ENCODE data around the gene ORAI2.
"Not testable (repeated sequence)": the region's sequence is repeated elsewhere in the genome, so short reads cannot be mapped to it uniquely, and the experiment has no call there.

Gene ORAI2

DNA sequence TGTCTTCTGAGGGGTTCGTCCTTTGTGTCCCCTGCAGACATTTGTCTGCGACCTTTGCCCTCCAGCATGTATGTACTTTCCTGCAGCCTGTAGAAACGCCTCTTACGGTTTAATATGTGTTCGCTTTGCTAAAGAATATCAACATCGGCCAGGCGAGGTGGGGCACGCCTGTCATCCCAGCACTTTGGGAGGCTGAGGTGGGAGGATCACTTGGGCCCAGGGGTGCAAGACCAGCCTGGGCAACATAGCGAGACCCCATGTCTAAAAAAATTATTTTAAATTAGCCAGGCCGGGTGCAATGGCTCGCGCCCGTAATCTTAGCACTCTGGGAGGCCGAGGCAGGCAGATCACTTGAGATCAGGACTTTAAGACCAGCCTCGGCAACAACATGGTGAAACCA is 15.8 kb downstream of the ORAI2 start:
- DNase-seq, result no peak

DNA sequence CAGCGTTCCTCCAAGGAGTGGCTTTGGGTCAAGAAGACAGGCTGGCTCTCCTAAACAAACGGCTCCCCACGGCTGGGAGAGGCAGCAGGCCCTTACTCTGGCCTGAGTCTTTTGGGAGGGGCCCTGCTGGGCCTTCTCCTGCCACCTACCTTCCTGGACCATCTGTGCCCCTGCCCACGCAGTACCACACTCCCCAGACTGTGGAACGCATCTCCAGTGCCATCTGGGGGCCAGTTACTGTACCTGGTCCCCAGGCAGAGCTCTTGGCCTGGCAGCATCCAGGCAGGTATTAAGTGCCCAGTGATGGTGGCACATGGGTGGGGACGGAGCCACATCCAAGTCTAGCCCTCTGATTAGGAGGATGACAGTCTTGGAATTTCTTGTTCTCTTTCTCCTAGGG is 16.9 kb downstream of the ORAI2 start:
- DNase-seq, result peak; percentile 49 to 62

DNA sequence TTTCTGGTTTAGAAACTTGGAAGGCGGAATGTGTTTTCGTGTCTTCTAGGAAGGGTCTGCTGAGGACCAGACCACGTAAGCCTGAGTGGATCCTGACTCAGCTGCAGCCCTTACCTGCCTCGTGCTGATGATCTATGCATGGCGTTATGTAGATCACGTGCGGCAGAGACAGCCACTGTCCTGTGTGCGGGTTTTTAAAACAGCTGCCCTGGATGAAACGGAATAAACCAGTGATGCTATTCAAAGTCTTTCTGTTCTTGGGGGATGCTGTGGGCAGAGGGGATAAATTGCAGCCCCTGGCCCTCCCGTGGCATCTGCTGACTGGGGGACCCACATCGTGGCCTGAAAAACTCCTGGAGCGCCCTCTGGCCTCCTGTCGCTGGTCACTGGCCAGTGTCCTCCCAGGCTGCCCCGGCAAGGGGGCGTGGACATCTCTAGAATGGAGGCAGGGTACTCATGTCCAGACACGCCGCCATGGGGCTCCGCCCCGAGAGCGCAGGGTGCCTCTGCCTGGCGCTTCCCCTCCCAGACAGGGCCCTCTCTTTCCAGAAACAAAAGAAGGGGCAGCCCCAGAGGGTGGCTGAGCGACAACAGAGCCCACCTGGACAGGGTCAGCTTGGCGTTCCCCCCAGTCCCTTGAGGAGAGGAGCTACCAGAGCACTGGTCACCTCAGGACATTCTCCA is 18.1 kb downstream of the ORAI2 start:
- no peak for DNase-seq

DNA sequence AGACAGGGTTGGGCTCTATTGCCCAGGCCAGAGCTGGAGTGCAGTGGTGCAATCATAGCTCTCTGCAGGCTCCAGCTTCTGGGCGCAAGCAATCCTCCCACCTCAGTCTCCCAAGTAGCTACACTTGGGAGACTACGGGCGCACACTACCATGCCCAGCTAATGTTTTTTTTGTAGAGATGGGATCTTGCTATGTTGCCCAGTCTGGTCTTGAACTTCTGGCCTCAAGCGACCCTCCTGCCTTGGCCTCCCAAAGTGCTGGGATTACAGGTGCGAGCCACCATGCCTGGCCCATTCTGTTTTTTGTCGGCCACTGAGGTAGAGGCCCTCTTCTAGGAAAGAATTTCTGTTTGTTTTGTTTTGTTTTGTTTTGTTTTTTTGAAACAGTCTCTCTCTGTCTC is 19.1 kb downstream of the ORAI2 start:
- DNase-seq, result no peak

DNA sequence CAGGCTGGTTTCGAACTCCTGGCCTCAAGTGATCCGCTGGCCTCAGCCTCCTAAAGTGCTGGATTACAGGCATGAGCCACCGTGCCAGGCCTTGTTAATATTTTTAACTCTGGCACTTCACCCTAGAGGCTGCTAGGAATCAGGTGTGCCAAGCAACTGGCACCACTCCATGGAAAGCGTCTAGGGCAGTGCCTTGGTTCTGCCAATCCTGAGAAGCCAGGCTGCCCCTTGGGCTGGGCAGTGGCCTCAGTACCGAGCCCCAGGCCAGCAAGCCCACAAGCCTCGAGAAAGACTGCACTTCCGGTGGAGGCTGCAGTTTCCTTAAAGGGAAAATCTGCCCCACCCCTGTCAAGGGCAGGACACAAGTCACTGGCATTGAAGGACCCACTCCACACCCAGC is 19.9 kb downstream of the ORAI2 start:
- DNase-seq, result no peak

DNA sequence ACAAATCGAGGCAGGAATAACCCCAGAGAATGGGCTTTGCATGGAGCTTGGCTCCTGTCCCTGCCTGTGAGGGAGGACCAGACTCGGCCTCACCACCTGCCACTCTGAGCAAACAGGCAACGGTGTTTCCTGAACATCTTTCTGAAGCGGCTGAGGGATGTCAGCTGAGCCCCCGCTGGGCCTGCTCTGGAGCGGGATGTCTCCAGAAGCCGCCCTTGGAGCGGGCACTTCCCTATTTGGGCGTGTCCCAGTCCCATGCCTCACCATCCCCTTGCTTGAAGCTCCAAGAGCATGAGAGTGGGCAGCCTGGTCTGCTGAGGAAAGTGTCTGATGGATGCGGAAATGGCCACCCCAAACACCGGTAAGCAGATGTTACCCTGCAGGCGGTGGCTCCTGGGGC is 21.1 kb downstream of the ORAI2 start:
- DNase-seq, result no peak

DNA sequence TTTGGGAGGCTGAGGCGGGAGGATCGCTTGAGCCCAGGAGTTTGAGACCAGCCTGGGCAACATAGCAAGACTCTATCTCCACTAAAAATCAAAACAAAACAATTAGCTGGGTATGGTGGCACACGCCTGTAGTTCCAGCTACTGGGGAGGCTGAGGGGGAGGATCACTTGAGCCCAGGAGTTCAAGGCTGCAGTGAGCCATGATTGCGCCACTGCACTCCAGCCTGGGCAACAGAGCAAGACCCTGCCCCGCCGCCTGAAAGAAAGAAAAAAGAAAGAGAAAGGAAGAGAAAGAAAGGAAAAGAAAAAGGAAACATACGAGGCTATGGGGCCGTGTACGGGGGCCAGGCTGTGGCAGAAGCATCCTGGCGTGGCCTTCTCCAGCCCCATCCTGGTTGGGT is 21.6 kb downstream of the ORAI2 start:
- not testable (repeated sequence) for DNase-seq

DNA sequence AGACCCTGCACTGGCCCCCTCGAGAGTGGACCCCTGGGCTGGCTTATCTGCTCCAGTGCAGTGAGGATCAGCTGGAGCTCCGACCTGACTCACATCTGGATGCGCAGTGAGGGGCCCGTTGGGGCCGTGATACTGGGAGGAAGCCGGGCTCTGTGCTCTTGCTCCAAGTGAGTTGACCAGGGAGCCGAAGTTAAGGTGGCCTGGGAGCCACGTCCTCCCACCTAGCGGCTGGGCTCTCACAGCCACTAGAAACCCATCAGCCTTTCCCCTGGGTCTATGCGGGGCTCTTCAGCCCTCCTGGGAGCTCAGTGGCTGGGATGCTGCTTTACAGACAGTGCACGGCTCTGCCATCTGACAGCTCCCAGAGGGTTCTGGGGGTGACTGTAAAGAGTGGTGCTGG is 22.2 kb downstream of the ORAI2 start:
- DNase-seq, result no peak

DNA sequence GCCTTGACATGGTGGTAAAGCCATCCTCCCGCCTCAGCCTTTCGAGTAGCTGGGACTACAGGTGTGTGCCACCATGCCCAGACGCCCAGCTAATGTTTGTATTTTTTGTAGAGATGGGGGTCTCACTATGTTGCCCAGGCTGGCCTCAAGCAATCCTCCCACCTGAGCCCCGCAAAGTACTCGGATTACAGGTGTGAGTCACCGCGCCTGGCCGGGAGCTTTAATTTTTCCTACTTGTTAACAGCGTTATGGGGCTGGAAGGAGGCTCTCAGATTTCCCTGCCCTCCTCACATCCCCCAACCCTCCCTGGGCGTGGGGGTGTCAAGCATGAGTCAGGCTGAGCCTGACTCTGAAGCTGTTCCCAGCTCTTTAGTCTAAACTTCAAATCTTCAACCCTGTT is 23.0 kb downstream of the ORAI2 start:
- no peak for DNase-seq

DNA sequence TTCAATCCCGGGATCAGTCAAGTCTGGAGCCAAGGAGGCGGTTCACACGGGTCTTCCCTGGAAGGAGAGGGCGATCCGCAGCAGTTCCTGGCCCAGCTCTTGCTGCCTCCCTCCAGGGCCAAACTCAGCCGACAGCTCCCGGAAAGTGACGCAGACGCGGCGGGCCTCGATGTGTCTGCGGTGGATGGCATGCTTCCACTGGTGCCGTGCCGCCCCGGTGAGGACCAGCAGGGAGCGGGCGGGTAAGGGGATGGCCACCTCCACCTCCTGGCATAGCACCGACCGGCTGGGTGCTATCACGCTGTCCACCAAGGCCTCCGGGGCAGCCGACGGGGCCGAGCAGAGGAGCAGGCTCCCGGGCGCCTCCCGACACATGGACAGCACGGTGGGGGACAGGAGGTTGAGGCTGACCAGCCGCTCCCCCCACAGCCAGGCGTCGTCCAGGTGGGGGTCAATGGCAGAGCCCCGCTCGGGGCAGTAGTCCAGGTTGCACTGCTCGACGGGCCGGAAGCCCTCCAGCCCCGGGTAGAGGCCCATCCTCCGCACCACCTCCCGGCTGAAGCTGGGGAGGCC is 24.1 kb downstream of the ORAI2 start:
- DNase-seq, result no peak

DNA sequence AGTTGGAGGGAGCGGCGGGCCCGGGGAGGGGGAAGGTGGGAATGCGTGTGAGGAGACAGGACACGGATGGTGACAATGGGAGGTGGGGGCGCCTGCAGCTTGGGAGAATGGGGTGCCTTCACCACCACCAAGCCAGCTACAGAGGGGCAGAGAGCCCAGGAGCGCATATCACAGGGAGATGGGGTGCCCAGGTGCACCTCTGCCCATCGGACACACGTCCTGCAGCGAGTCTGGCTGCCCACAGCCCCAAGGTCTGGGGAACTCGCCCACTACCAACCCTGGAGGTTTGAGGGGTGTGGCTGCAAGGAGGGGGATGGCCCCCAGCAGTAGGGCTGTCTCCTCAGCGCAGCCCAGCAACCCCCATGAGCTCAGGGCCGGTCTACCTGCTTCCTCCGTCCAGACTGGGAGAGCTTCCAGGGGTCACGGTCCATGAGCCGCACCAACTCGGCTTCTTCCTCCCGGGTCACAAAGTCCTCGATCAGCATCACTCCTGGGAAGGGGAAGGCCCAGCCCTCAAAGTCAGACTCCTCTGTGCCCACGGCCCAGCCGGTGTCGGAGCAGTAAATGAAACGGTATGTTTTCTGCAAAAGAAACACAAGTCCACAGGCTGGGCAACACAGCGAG is 26.0 kb downstream of the ORAI2 start:
- DNase-seq, result no peak

DNA sequence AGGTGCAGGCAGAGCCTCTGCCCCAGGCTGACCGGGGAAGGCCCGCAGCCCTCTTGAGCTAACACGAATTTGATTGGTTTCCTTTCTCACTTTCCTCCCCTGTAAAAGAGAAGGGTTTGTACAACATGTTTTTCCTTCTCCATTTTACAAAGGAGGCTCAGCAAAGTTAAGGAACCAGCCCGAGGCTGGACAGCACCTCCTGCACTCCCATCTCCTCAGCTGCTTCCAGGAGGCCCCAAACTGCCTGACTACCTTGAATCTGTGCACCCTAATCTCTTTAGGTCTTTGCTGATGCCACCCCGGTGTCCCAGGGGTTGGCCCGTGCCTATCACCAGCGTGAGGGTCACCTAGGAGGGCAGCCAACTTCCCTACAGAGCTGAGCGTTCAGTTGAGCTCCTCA is 27.1 kb downstream of the ORAI2 start:
- no peak for DNase-seq

DNA sequence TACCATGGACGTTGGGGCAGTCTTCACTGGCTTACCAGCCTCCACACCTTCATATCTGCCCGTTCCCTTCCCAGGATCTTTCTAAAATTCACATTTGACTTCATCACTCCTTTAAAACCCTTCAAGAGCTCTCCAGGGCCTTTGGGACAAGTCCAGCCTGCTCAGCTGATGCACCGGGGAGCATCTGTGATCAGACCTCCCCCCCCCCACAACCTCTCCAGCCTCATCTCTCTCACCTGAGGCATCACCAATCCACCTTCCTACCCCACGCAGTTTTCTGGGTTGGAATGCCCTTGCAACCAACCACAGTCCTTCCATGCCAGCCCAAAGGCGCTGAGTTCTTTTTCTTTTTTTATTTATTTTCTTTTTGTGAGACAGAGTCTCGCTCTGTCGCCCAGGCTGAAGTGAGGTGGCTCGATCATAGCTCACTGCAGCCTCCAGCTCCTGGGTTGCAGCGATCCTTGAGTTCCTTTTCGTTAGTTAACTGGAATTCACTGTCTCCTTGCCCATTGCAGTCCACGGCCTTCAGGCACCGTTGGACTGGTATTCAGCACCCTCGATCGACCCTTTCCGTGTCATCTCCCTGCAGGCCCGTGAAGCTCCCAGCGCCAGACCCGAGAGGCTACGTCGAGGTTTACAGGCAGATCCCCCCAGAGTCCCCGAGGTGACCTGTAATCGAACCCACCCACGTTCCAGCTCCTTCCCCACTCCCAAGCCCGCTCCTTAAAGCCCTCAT is 30.6 kb downstream of the ORAI2 start:
- DNase-seq, result no peak

DNA sequence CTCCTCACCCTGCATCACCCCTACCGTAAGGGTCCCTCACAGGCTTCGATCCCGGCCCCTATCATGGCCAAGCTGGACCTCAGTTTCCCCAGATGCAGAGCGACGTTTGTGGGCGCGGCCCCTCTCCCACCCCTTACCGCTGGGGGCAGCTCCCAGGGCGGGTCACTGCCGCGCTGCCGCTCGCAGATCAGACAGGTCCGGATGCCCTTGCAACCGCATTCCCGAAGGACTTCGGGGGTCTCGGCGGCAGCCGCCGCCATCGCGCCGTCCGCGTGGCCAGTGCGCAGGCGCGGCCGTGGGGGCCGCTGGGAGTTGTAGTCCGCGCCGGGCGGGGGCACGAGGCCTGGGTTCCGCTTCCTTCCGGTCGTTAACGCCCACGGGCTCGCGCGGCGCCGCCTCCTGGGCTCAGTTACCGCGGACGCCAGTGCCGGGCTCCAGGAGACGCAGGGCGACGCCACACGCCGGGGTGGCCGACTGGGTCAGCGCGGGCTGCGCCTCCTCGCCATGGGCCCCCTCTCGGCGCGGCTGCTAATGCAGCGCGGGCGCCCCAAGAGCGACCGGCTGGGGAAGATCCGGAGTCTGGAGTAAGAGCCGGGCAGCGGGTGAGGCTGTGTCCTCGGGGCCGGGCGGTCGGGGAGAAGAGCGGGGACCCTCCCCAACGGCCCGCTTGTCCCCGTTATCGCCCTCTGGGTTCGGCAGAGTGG is 31.4 kb downstream of the ORAI2 start, which contains the start of the genes ALKBH4 and LRWD1:
Gene ALKBH4, minus strand, starts transcription at position 287 of the 704 bp plus-strand sequence. Its CDS starts 27 bp downstream, at position 260.
Gene LRWD1, plus strand, starts transcription at position 408 of the 704 bp plus-strand sequence. Its CDS starts 97 bp downstream, at position 505.
- peak; percentile 97 to 98 for DNase-seq

DNA sequence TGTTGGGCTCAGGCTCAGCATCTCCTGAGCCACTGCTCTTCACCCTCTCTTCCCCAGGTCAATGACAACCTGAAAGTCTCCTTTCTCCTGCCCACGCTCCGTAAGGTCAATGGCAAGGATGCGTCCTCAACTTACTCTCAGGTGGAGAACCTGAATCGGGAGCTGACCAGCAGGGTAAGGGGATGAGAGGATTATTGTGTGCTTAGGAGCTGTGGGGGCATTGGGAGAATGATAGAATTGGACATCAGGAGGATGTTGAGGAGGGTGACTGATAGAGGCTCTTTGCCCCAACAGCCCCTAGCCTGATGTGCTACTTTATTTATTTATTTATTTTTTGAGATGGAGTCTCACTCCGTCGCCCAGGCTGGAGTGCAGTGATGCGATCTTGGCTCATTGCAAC is 32.7 kb downstream of the ORAI2 start:
- no peak for DNase-seq

DNA sequence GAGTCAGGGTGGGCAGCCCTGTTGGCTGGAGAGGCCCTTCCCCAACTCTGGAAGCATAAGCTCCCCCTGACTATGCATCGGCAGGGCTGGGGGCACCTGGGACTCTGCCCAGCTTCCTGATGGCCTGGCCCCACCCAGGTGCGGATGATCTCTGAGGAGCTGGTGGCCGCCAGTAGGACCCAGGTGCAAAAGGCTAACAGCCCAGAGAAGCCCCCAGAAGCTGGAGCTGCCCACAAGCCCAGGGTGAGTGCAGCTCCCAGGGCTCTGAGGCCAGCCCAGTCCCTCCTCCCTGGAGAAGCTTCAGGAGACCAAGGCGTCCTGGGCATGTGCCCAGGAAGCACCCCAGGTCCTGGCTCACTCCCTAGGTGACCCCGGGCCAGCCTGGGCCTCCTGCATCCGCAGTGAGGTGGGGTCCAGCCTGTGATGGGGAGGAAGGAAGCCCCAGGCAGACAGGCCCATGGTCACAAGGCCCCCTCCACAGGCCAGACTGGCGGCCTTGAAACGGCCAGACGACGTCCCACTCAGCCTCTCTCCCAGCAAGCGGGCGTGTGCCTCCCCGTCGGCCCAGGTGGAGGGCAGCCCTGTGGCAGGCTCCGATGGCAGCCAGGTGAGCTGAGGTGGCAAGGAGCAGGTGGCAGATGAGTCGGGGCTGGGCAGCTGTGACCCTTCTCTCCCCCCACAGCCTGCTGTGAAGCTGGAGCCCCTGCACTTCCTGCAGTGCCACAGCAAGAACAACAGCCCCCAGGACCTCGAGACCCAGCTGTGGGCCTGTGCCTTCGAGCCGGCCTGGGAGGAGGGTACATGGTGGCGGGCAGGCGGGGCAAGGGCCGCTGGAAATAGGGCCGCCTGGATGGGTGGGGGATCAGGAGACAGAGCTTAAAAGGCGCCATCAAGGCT is 34.5 kb downstream of the ORAI2 start:
- no peak for DNase-seq

DNA sequence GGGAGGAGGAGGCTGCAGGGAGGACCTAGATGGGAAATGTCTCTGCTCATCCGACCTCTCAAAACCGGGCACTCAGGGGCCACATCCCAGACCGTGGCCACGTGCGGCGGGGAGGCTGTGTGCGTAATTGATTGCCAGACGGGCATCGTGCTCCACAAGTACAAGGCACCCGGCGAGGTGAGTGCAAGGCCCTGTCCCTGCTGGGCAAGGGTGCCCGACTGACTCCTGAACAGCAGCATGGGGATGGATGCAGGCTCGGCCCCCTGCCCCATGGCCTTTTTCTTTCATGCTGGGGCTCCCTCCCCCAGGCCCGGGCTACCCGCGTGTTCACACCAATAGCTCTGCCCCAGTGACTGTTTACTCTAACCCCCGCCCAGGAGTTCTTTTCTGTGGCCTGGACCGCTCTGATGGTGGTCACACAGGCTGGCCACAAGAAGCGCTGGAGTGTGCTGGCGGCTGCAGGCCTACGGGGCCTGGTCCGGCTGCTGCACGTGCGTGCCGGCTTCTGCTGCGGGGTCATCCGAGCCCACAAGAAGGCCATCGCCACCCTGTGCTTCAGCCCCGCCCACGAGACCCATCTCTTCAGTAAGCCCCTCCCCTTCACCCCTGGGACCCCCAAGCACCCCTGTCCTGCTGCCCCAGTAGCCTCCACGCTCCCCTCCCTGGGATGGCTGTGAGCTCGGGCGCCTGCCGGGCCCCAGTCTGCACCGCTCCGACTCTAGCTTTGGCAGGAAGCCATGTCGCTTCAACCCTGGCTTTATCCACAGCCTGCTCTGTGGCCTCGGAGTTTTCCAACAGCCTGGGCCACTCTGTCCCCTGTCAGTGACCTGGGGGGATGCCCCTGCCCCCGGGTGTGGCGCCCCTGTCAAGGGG is 35.3 kb downstream of the ORAI2 start:
- no peak for DNase-seq

DNA sequence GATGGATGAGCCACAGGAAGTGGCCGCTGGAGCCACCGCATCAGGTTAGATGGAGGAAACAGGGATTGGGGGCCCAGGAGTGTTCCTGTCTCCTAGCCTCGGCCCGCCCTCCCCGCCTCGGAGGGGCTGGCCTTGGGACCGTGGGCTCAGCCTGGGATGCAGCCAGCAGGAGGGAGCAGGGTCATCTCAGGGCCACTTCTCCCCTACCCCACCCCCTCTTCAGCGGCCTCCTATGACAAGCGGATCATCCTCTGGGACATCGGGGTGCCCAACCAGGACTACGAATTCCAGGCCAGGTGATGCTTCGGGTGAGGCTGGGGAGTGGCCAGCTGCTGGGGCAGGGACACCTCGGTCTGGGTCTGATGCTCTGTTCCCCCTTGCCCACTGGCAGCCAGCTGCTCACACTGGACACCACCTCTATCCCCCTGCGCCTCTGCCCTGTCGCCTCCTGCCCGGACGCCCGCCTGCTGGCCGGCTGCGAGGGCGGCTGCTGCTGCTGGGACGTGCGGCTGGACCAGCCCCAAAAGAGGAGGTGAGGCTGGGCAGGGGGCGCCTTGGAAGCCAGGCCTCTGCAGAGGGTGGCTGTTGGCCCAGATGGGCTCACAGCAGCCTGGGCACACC is 36.1 kb downstream of the ORAI2 start:
- DNase-seq, result no peak

DNA sequence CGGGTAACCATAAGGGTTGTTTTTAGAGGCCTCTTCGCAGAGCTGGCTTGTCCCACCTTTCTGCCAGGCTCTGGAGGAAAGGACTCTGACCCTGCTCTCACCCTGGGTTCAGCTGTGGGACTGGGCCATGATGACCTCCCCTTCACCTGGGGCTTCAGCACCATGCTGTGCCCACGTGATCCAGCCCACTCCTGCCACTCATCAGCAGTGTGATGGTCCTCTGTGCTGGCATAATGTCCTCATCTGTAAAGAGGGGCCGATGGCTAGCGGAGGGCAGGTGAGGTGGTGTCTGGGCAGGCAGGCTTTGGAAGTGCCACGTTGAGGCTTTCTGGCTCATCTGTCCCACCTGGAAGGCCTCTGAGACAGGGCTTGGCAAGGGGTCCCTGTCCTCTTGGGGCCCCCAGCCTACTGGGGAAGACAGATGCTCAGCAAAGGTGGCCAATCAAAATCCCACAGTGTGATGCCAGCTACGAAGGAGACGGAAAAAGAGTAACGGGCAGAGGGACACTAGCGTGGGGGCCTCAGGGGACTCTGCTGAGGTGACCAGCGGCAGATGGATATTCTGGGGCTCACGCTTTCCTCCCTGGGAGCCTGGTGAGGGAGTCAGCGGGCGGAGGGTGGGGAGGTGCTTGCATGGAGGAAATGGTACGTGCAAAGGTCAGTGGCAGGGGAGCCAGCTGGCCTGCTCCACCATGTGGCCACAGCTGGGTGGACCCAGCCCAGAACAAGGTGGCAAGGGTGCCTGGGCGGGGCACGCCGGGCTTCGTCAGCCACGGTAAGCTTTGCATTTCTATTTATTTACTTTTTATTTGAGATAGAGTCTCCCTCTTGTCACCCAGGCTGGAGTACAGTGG is 36.8 kb downstream of the ORAI2 start:
- DNase-seq, result peak in 1 of 2 donors; percentile 13

DNA sequence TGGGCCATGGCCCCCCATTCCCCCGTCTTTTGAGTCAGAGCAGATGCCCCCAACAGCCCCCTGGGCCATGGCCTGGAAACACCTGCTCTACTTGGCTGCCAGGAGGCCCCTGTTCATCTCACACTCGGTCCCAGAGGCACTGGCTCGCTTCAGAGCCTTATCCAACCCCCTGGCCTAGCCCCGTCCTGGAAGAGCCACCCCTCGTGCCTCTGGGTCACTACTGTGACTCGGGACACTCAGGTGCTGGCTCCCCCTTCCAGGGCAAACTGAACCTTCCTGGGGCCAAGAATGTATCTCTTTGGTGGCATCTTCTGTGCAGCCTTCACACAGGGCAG is 38.4 kb downstream of the ORAI2 start:
- DNase-seq, result peak in 1 of 2 donors; percentile 17
